H1 (cell line): ENCODE data around the gene TMEM178B. TPM values are rescaled to one million over a fixed set of nuclear protein-coding genes. Genes with fewer than 3 reads are reported as not detected.

Experiments used
- CTCF ChIA-PET: fragments of 300-600 bp; sonication (Branson Sonifier 250); formaldehyde crosslinking; loops from one replicate; lab custom pipeline; 2021; ENCODE audit not compliant: partially characterized antibody; lab: Charles Lee
- POLR2A ChIA-PET: fragments of 300-600 bp; sonication (Branson Sonifier 250); formaldehyde crosslinking; loops from one replicate; lab custom pipeline; 2021; ENCODE audit warnings: inconsistent platforms; ENCODE audit not compliant: partially characterized antibody; lab: Charles Lee
- DNase-seq, 2 experiments: peaks; one replicate each; pipeline versions ENCODE4 v3.0.0 to v3.0.0-alpha.2; 2010 to 2022; ENCODE audit warnings: low spot score in 2 of 2, low read depth in 1 of 2, mixed read lengths in 1 of 2
- FAIRE-seq: peaks from 2 replicates; lab custom pipeline; 2011; peaks lifted over from hg19 to GRCh38; lab: Jason Lieb, UNC
- H2AFZ ChIP-seq: 2 replicates; pipeline ENCODE4 v1.8.1; 2012; ENCODE audit warnings: low read length, inconsistent platforms
- H2AK5ac ChIP-seq: 2 replicates; pipeline ENCODE4 v1.6.1; 2013; ENCODE audit warnings: low read depth, low read length
- H2BK120ac ChIP-seq: replicated peaks from 2 replicates; pipeline ENCODE3; 2013; ENCODE audit warnings: low read depth, low read length, inconsistent platforms
- H2BK12ac ChIP-seq: 2 replicates; pipeline ENCODE4 v1.6.1; 2013; ENCODE audit warnings: low read depth, low read length
- H2BK15ac ChIP-seq: 2 replicates; pipeline ENCODE4 v1.6.1; 2013; ENCODE audit warnings: low read length
- H2BK20ac ChIP-seq: 2 replicates; pipeline ENCODE4 v1.6.1; 2013; ENCODE audit warnings: low read length
- H2BK5ac ChIP-seq: 2 replicates; pipeline ENCODE4 v1.6.1; 2013; ENCODE audit warnings: low read depth, low read length
- H3K14ac ChIP-seq: 2 replicates; pipeline ENCODE4 v1.6.1; 2013; ENCODE audit warnings: inconsistent platforms; ENCODE audit not compliant: insufficient read length
- H3K18ac ChIP-seq: 2 replicates; pipeline ENCODE4 v1.6.1; 2013; ENCODE audit warnings: low read length; ENCODE audit errors: extremely low read depth
- H3K23ac ChIP-seq: 2 replicates; pipeline ENCODE4 v1.6.1; 2013; ENCODE audit warnings: inconsistent platforms; ENCODE audit not compliant: insufficient read length
- H3K23me2 ChIP-seq: 2 replicates; pipeline ENCODE4 v1.6.1; 2013; ENCODE audit warnings: low read depth, low read length
- H3K27ac ChIP-seq: 2 replicates; pipeline ENCODE4 v1.6.1; 2011; ENCODE audit warnings: low read depth, low read length, inconsistent platforms
- H3K27me3 ChIP-seq, 4 experiments: replicated peaks in 1 of 4; 1 replicate in 1 of 4; 2 replicates in 3 of 4; pipeline versions ENCODE4 v1.6.1 to v1.8.1; 2011 to 2013; ENCODE audit warnings: low read length in 3 of 4, mild to moderate bottlenecking in 3 of 4, inconsistent platforms in 2 of 4, mixed read lengths in 2 of 4, moderate library complexity in 1 of 4; ENCODE audit not compliant: control insufficient read depth in 3 of 4, insufficient read depth in 3 of 4; ENCODE audit errors: extremely low read depth in 1 of 4
- H3K36me3 ChIP-seq, 4 experiments: 2 replicates each; pipeline versions ENCODE4 v1.6.1 to v1.8.1; 2011 to 2013; ENCODE audit warnings: mild to moderate bottlenecking in 4 of 4, low read length in 3 of 4, moderate library complexity in 2 of 4, control low read depth in 1 of 4, inconsistent platforms in 1 of 4; ENCODE audit not compliant: insufficient read depth in 4 of 4, control insufficient read depth in 2 of 4
- H3K4ac ChIP-seq: replicated peaks from 2 replicates; pipeline ENCODE3; 2013; ENCODE audit warnings: low read length, low read depth, mixed read lengths, inconsistent platforms; ENCODE audit not compliant: insufficient read length
- H3K4me1 ChIP-seq, 4 experiments: replicated peaks in 1 of 4; 1 replicate in 1 of 4; 2 replicates in 3 of 4; pipeline versions ENCODE4 v1.6.1 to v1.8.1; 2011 to 2013; ENCODE audit warnings: low read length in 3 of 4, inconsistent platforms in 2 of 4, mixed read lengths in 1 of 4; ENCODE audit not compliant: insufficient read depth in 4 of 4, control insufficient read depth in 3 of 4
- H3K4me2 ChIP-seq, 2 experiments: 2 replicates each; pipeline versions ENCODE4 v1.6.1 to v1.8.1; 2011 to 2013; ENCODE audit warnings: low read depth in 2 of 2, low read length in 2 of 2, control low read depth in 1 of 2, inconsistent platforms in 1 of 2, mild to moderate bottlenecking in 1 of 2; ENCODE audit not compliant: insufficient read depth in 1 of 2
- H3K4me3 ChIP-seq, 4 experiments: fragments of 200-600, 300-600 bp in 1 of 4; sonication (generic), shearing (Covaris generic), sonication (Bioruptor Twin) in 1 of 4; 2 replicates each; pipeline versions ENCODE4 v1.5.1 to v1.8.1; 2011 to 2016; ENCODE audit warnings: low read length in 4 of 4, low read depth in 3 of 4, control low read depth in 2 of 4, inconsistent platforms in 2 of 4, mild to moderate bottlenecking in 2 of 4, mixed read lengths in 1 of 4, moderate library complexity in 1 of 4; ENCODE audit not compliant: insufficient read depth in 2 of 4; ENCODE audit errors: extremely low read depth in 1 of 4
- H3K56ac ChIP-seq: replicated peaks from 2 replicates; pipeline ENCODE3; 2013; ENCODE audit warnings: low read depth, mild to moderate bottlenecking, mixed read lengths, low read length, inconsistent platforms; ENCODE audit not compliant: insufficient read length
- H3K79me1 ChIP-seq: 2 replicates; pipeline ENCODE4 v1.6.1; 2013; ENCODE audit warnings: low read depth, low read length, control low read depth
- H3K79me2 ChIP-seq, 2 experiments: 2 replicates each; pipeline versions ENCODE4 v1.6.1 to v1.8.1; 2012 to 2013; ENCODE audit warnings: low read length in 2 of 2, mild to moderate bottlenecking in 2 of 2, inconsistent platforms in 1 of 2; ENCODE audit not compliant: insufficient read depth in 2 of 2, control insufficient read depth in 1 of 2
- H3K9ac ChIP-seq, 4 experiments: replicated peaks in 1 of 4; 1 replicate in 1 of 4; 2 replicates in 3 of 4; pipeline versions ENCODE4 v1.6.1 to v1.8.1; 2011 to 2013; ENCODE audit warnings: low read depth in 3 of 4, low read length in 3 of 4, control low read depth in 2 of 4, mild to moderate bottlenecking in 2 of 4, moderate library complexity in 2 of 4, inconsistent platforms in 1 of 4; ENCODE audit errors: extremely low read depth in 1 of 4
- H3K9me3 ChIP-seq, 2 experiments: 2 replicates each; pipeline versions ENCODE4 v1.6.1 to v1.8.1; 2012 to 2013; ENCODE audit warnings: mild to moderate bottlenecking in 2 of 2, moderate library complexity in 2 of 2, control low read depth in 1 of 2, inconsistent platforms in 1 of 2, low read depth in 1 of 2, low read length in 1 of 2, mixed read lengths in 1 of 2; ENCODE audit not compliant: insufficient read depth in 2 of 2
- H4K20me1 ChIP-seq, 2 experiments: replicated peaks in 1 of 2; 2 replicates each; pipeline versions ENCODE3 to v1.8.1; 2011 to 2013; ENCODE audit warnings: inconsistent platforms in 2 of 2, low read length in 2 of 2, mild to moderate bottlenecking in 1 of 2; ENCODE audit not compliant: insufficient read depth in 2 of 2, control insufficient read depth in 1 of 2
- H4K5ac ChIP-seq: 2 replicates; pipeline ENCODE4 v1.6.1; 2013; ENCODE audit warnings: low read length, low read depth, mixed read lengths, inconsistent platforms; ENCODE audit not compliant: insufficient read length
- H4K8ac ChIP-seq: 2 replicates; pipeline ENCODE4 v1.8.0; 2013; ENCODE audit warnings: mild to moderate bottlenecking, moderate library complexity, low read length, inconsistent platforms; ENCODE audit not compliant: insufficient read depth; ENCODE audit errors: extremely low read depth
- H4K91ac ChIP-seq: replicated peaks from 2 replicates; pipeline ENCODE3; 2013; ENCODE audit warnings: low read length, mixed read lengths, inconsistent platforms; ENCODE audit not compliant: insufficient read length
- ASH2L ChIP-seq: fragments of 200-600, 300-600 bp; sonication (generic); IDR thresholded peaks from one replicate; pipeline ENCODE4 v1.7.1; 2017; ENCODE audit warnings: low read length
- EGR1 ChIP-seq: IDR thresholded peaks from 2 replicates; pipeline ENCODE4 v1.6.1; 2011; ENCODE audit warnings: low read depth, low read length, borderline replicate concordance
- GABPA ChIP-seq: IDR thresholded peaks from 2 replicates; pipeline ENCODE4 v1.6.1; 2011; ENCODE audit warnings: mild to moderate bottlenecking, low read length, moderate library complexity, borderline replicate concordance; ENCODE audit not compliant: insufficient read depth
- JUN ChIP-seq: IDR thresholded peaks from 2 replicates; pipeline ENCODE4 v1.6.1; 2011; ENCODE audit warnings: low read depth, mild to moderate bottlenecking, improper control_type of control experiment, low read length
- NRF1 ChIP-seq: IDR thresholded peaks from 2 replicates; pipeline ENCODE4 v1.6.1; 2011; ENCODE audit warnings: mild to moderate bottlenecking, low read depth, low read length, improper control_type of control experiment
- SP1 ChIP-seq: IDR thresholded peaks from 2 replicates; pipeline ENCODE4 v1.6.1; 2011; ENCODE audit warnings: low read depth, low read length
- SP2 ChIP-seq: IDR thresholded peaks from 2 replicates; pipeline ENCODE4 v1.6.1; 2012; ENCODE audit warnings: mild to moderate bottlenecking, low read length, inconsistent platforms
- TAF1 ChIP-seq: IDR thresholded peaks from 2 replicates; pipeline ENCODE4 v1.6.1; 2011; ENCODE audit warnings: mild to moderate bottlenecking, low read depth, low read length
- WGBS, 2 experiments: shearing (Covaris generic) in 1 of 2; methylation state at CpG; one replicate each; pipeline versions ENCODE4 v1.1.6 to v1.1.7; 2013 to 2015; ENCODE audit warnings: low lambda C conversion rate in 2 of 2, mixed read lengths in 2 of 2, inconsistent platforms in 1 of 2, low coverage in 1 of 2, missing lambda C conversion rate in 1 of 2; ENCODE audit not compliant: insufficient replicate concordance in 2 of 2, insufficient coverage in 1 of 2, insufficient read length in 1 of 2; ENCODE audit errors: extremely low coverage in 1 of 2, missing lambda C conversion rate in 1 of 2; 5-methylcytosine and 5-hydroxymethylcytosine counted together
- polyA plus RNA-seq, 7 experiments: library from polyadenylated mRNA; depleted of rRNA in 3 of 7; stranded (reverse) in 5 of 7; unstranded in 2 of 7; fragments of >200 nt in 5 of 7; fragments of 200-250 nt in 2 of 7; gene quantifications; 1 replicate in 5 of 7; 2 replicates in 1 of 7; 4 replicates in 1 of 7; pipeline versions ENCODE4 v1.2.1 to v1.2.3, GENCODE V29; 2011 to 2013; ENCODE audit warnings: missing spikeins in 2 of 7, mixed read lengths in 2 of 7
- total RNA-seq: library from RNA; stranded (reverse); fragmentation: NEBNext Ultra II Directional; extraction: Animal tissue kit (Norgen Biotek cat#: 25700); gene quantifications from 2 replicates; pipeline ENCODE4 v1.2.1, GENCODE V29; 2021
- TF ChIP-seq, protein P1 (sequence below): IDR thresholded peaks from 2 replicates; pipeline ENCODE4 v1.6.1; 2012; ENCODE audit warnings: inconsistent platforms
- TF ChIP-seq, protein P2 (sequence below): IDR thresholded peaks from 2 replicates; pipeline ENCODE4 v1.6.1; 2011; ENCODE audit warnings: low read length, improper control_type of control experiment

The TMEM178B gene
- total and polyA plus RNA-seq, 2 of the 8 experiments (the other 6 are each of a cell fraction or from before 2014, with no cell fraction given) = 5.3 to 18.1 TPM

DNA sequence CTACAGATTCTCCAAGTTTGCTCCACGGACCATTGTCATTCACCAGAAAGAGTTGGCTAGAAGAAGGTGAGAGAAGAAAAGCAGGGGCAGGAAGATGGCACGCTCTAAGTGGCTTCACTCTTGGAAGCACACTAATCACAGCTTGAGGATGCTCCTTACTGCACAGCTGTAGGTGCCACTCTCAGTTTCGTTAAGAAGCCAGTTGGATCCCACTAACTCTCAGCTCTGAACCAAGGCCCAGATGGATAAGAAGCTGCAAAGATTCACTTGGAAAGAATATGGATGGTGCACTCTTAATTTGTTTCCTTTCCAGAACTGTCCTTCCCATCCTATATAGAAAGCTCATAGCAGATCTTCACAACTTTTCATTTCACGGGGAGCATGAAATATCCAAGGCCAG, 382.8 kb downstream of the TMEM178B start:
- no peaks in the 10 kb centered on the region for H3K79me2 ChIP-seq
- H3K4me2 ChIP-seq = no peak overlapping the region
- H4K91ac ChIP-seq = no peak overlapping the region
- H2BK12ac ChIP-seq = no peak overlapping the region
- no peak overlapping the region for H2AFZ ChIP-seq
- H4K5ac ChIP-seq = no peak overlapping the region
- H3K14ac ChIP-seq = no peak overlapping the region
- no peaks in the 10 kb centered on the region for H3K36me3 ChIP-seq
- H3K4me1 ChIP-seq = peaks cover 0 to 5% (median 0%) of the 10 kb centered on the region in 4 experiments; a peak in 2 of 7 replicates
- no peak overlapping the region for H2BK5ac ChIP-seq
- H3K9me3 ChIP-seq = no peaks in the 10 kb centered on the region
- H2BK15ac ChIP-seq = no peak overlapping the region
- H4K20me1 ChIP-seq = no peaks in the 10 kb centered on the region
- POLR2A ChIA-PET = no interaction called here
- H2AK5ac ChIP-seq = no peak overlapping the region
- no peak for DNase-seq
- H3K27me3 ChIP-seq = no peaks in the 10 kb centered on the region
- no peak overlapping the region for H3K18ac ChIP-seq
- H3K23me2 ChIP-seq = no peaks in the 10 kb centered on the region
- no peak overlapping the region for H2BK120ac ChIP-seq
- no peaks in the 10 kb centered on the region; the same call in 1 of the 2 replicates for H3K79me1 ChIP-seq
- no peak overlapping the region for H2BK20ac ChIP-seq
- no peak overlapping the region for H3K4me3 ChIP-seq
- no peak overlapping the region for H4K8ac ChIP-seq
- no peak for FAIRE-seq
- CTCF ChIA-PET = no interaction called here
- no peak overlapping the region for H3K4ac ChIP-seq
- no peak overlapping the region for H3K23ac ChIP-seq
- no peak overlapping the region for H3K27ac ChIP-seq
- 88% methylated on average over 4 of the region's 4 CpGs; no CpG with 5 or more reads in 1 of the 2 experiments for WGBS, 2 experiments
- no peak overlapping the region for H3K56ac ChIP-seq
- no peak overlapping the region for H3K9ac ChIP-seq
- TF ChIP-seq SP1 = no peak
- TF ChIP-seq GABPA = no peak
- no peak for TF ChIP-seq ASH2L
- TF ChIP-seq TAF1 = no peak
- no peak for TF ChIP-seq SP2
- TF ChIP-seq, protein P1, sequence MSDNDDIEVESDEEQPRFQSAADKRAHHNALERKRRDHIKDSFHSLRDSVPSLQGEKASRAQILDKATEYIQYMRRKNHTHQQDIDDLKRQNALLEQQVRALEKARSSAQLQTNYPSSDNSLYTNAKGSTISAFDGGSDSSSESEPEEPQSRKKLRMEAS = no peak
- TF ChIP-seq NRF1 = no peak
- TF ChIP-seq EGR1 = no peak
- TF ChIP-seq, protein P2, sequence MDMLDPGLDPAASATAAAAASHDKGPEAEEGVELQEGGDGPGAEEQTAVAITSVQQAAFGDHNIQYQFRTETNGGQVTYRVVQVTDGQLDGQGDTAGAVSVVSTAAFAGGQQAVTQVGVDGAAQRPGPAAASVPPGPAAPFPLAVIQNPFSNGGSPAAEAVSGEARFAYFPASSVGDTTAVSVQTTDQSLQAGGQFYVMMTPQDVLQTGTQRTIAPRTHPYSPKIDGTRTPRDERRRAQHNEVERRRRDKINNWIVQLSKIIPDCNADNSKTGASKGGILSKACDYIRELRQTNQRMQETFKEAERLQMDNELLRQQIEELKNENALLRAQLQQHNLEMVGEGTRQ = no peak
- TF ChIP-seq JUN = no peak
